Measurements from ENCODE around the gene TSPAN5.

Gene TSPAN5

DNA sequence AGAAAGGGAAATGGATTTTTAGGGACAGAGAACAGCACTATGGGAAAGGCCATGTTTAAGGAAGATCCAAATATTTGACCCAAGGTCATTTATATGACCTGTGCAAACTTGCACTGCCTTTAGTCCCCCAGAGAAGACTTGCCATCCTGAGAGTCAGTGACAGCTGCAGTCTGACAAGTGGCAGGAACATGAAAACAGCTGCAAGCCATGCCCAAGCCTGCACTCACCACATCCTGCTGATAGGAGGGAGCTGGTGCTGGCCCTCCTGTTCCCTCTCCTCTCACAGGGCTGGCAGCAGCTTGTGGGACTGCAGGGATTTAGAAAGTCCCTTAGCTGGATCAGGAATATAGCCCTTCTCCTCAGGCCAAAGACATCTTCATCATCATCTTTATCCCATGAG lies 209.5 kb downstream of the TSPAN5 start:
- Histone ChIP-seq H3K4me1 (ENCODE audit: insufficient read depth, low read length, poor library complexity, severe bottlenecking) (peaks cover 58% of the 10 kb centered on the region), H3K4me3 (ENCODE audit: low read length, poor library complexity, severe bottlenecking) (peak overlapping the region; percentile 52), H3K4me2 (ENCODE audit: low read depth, low read length, poor library complexity, severe bottlenecking) (peak overlapping the region; percentile 67), H3K9ac (ENCODE audit: low read depth, low read length, poor library complexity, severe bottlenecking) (peak overlapping the region; percentile 63), H3K36me3 (ENCODE audit: insufficient read depth, low read length) (peaks cover 3% of the 10 kb centered on the region; the same call in 1 of the 2 replicates), H3F3A (ENCODE audit: low read depth) (peaks cover 10% of the 10 kb centered on the region; the same call in 1 of the 2 replicates), H3K27me3 (ENCODE audit: insufficient read depth, low read length, poor library complexity, severe bottlenecking) (no peaks in the 10 kb centered on the region), H3K9me2 (replicated peaks; ENCODE audit: low read depth, low read length) (no peaks in the 10 kb centered on the region), H2AFZ (ENCODE audit: low read length) (no peak overlapping the region), H3K79me2 (ENCODE audit: insufficient read depth, low read length) (no peaks in the 10 kb centered on the region), H3K9me3 (ENCODE audit: insufficient read depth, low read depth, low read length) (peaks cover 6% of the 10 kb centered on the region; the same call in 1 of the 2 replicates), H4K20me1 (ENCODE audit: insufficient read depth, low read length, poor library complexity, severe bottlenecking) (no peaks in the 10 kb centered on the region)
- no peak for TF ChIP-seq EZH2phosphoT487 (IDR thresholded peaks at IDR 0.05; ENCODE audit: borderline replicate concordance)
- no peak for TF ChIP-seq CTCF (conservative IDR thresholded peaks at IDR 0.05; ENCODE audit: low read length)

GRCh38 chr4:98447648-98448047 lies 210.8 kb downstream of the TSPAN5 start:
- Histone ChIP-seq H3K79me2 (ENCODE audit: insufficient read depth, low read length) (no peaks in the 10 kb centered on the region), H3F3A (ENCODE audit: low read depth) (peaks cover 10% of the 10 kb centered on the region; the same call in 1 of the 2 replicates), H4K20me1 (ENCODE audit: insufficient read depth, low read length, poor library complexity, severe bottlenecking) (no peaks in the 10 kb centered on the region), H3K36me3 (ENCODE audit: insufficient read depth, low read length) (peaks cover 10% of the 10 kb centered on the region; the same call in 1 of the 2 replicates), H3K9me2 (replicated peaks; ENCODE audit: low read depth, low read length) (no peaks in the 10 kb centered on the region), H3K27me3 (ENCODE audit: insufficient read depth, low read length, poor library complexity, severe bottlenecking) (no peaks in the 10 kb centered on the region), H2AFZ (ENCODE audit: low read length) (no peak overlapping the region), H3K4me3 (ENCODE audit: low read length, poor library complexity, severe bottlenecking) (peak overlapping the region; percentile 57), H3K9me3 (ENCODE audit: insufficient read depth, low read depth, low read length) (peaks cover 5% of the 10 kb centered on the region; the same call in 1 of the 2 replicates), H3K4me1 (ENCODE audit: insufficient read depth, low read length, poor library complexity, severe bottlenecking) (peaks cover 58% of the 10 kb centered on the region), H3K4me2 (ENCODE audit: low read depth, low read length, poor library complexity, severe bottlenecking) (peak overlapping the region; percentile 74), H3K9ac (ENCODE audit: low read depth, low read length, poor library complexity, severe bottlenecking) (peak overlapping the region; percentile 63)
- TF ChIP-seq CTCF (conservative IDR thresholded peaks at IDR 0.05; ENCODE audit: low read length), result peak; percentile 54
- no peak for TF ChIP-seq EZH2phosphoT487 (IDR thresholded peaks at IDR 0.05; ENCODE audit: borderline replicate concordance)

DNA sequence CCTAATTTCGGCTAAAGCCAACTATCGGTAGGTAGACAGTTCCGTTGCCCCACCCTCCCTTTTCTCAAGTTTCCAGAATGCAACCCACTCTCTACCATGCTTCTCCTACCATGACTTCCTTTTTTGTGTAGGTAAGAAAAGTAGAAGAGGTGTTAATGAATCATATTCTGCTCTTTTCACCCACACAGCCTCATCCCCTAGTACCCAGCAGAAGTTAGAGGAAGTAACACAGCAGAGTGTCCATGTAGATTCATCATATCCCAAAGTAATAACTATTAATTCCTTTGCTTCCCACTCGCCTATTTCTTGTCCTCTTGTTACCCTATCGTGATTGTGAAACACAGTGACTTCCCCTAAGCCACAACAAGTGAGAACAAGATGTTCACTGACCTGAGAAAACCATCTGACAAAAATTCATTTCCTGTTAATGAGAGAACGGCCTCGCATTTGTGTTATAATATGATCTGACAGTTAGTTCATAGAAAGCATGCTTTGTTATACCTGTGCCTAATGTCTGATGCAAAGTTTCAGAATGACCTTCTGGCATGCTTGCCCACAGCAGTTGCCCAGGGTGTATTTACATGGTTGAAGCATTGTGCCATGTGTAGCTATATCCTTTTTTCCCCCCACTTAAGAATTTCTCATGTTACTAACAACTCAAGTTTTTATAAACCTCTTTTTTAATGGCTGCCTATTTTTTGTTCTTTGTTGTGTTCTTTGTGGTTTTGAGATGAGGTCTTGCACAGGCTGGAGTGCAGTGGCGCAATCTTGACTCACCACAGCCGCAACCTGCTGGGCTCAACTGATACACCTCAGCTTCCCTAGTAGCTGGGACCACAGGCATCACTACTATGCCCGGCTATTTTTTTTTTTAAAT lies 211.7 kb downstream of the TSPAN5 start:
- Histone ChIP-seq H3K9me2 (replicated peaks; ENCODE audit: low read depth, low read length) (no peaks in the 10 kb centered on the region), H3K27me3 (ENCODE audit: insufficient read depth, low read length, poor library complexity, severe bottlenecking) (no peaks in the 10 kb centered on the region), H3K36me3 (ENCODE audit: insufficient read depth, low read length) (peaks cover 18% of the 10 kb centered on the region; the same call in 1 of the 2 replicates), H4K20me1 (ENCODE audit: insufficient read depth, low read length, poor library complexity, severe bottlenecking) (no peaks in the 10 kb centered on the region), H3K4me2 (ENCODE audit: low read depth, low read length, poor library complexity, severe bottlenecking) (peak overlapping the region; percentile 74), H2AFZ (ENCODE audit: low read length) (no peak overlapping the region; the same call in 1 of the 2 replicates), H3K4me3 (ENCODE audit: low read length, poor library complexity, severe bottlenecking) (peak overlapping the region; percentile 57), H3K9me3 (ENCODE audit: insufficient read depth, low read depth, low read length) (no peaks in the 10 kb centered on the region), H3K9ac (ENCODE audit: low read depth, low read length, poor library complexity, severe bottlenecking) (peak overlapping the region; percentile 63), H3F3A (ENCODE audit: low read depth) (peaks cover 10% of the 10 kb centered on the region; the same call in 1 of the 2 replicates), H3K79me2 (ENCODE audit: insufficient read depth, low read length) (no peaks in the 10 kb centered on the region), H3K4me1 (ENCODE audit: insufficient read depth, low read length, poor library complexity, severe bottlenecking) (peaks cover 58% of the 10 kb centered on the region)
- TF ChIP-seq CTCF (conservative IDR thresholded peaks at IDR 0.05; ENCODE audit: low read length), result no peak
- TF ChIP-seq EZH2phosphoT487 (IDR thresholded peaks at IDR 0.05; ENCODE audit: borderline replicate concordance), result no peak
